ENCODE data around the gene TGFBR3.
"Not testable (repeated sequence)": the region's sequence is repeated elsewhere in the genome, so short reads cannot be mapped to it uniquely, and the experiment has no call there.

TGFBR3 gene

GRCh38 chr1:91883470-91883869 lies 2.5 kb downstream of the TGFBR3 start:
- DNase-seq (ENCODE audit: low read depth), result no peak

GRCh38 chr1:91881280-91881679 lies 4.7 kb downstream of the TGFBR3 start:
- DNase-seq (ENCODE audit: low read depth), result no peak

DNA sequence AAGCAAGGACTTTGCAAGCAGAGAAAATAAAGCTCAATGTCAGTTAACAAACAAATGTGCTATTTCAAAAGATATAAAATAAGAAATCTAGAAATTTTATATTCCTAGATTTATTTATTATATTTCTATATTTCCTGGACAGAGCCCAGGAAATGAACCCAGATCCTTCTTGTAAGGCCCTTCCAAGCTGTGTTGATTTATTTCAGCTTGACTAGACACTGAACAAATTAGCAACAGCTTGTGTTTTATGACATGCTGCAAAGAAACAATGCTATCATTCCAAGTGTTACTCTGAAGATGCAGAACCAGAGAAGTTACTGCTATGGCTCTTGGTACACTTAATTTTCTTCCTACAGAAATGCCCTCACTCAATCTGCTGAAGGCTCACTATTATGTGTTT lies 6.2 kb downstream of the TGFBR3 start:
- no peak for DNase-seq (ENCODE audit: low read depth)

DNA sequence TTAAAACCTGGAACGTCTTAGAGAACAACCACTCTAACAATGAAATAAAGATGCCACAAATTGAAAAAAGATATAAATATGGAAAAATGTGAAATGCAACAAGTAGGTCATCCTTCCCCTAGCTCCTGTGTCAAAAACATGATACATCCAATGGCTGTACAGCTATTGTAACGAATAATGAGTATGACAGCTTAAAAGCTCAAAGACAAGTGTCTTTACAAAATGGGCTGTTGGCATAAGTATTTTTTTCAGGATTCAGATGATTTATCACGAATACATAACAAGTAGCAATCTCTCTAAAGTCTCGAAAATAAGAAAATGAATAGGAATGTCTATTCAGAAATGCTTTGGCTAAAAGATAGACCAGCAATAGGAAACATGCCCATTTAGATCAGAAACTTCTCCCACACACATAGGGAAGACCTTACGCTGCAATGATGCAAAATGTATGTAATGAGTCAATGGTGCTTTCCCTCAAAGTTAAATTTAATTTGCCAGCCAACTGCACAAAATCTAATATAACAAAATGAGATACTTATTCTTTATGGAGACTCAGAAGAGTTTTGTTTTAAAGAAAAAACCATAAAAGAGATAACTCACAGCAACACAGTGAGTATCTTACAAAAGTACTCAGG lies 8.3 kb downstream of the TGFBR3 start:
- no peak for DNase-seq (ENCODE audit: low read depth)

GRCh38 chr1:91876781-91877573 lies 9.0 kb downstream of the TGFBR3 start:
- no peak for DNase-seq (ENCODE audit: low read depth)

GRCh38 chr1:91876040-91876470 lies 9.9 kb downstream of the TGFBR3 start:
- DNase-seq (ENCODE audit: low read depth), result peak; percentile 42

DNA sequence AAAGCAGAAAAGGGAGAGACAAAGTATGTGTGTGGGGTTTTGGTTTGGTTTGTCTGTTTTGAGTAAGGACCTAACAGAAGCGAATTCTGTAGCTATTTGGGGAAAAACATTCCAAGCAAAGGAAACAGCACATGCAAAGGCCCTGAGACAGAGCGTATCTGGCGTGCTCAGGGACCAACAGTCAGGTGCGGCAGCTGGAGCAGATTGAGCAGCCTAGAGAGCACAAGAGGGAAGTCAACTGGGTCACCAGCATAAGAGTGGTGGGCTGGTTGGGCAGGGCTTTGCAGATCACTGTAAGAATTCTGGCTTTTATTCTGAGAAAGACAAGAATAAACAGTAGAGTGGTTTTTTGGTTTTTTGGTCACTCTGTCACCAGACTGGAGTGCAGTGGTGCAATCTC lies 11.8 kb downstream of the TGFBR3 start:
- DNase-seq (ENCODE audit: low read depth), result no peak

DNA sequence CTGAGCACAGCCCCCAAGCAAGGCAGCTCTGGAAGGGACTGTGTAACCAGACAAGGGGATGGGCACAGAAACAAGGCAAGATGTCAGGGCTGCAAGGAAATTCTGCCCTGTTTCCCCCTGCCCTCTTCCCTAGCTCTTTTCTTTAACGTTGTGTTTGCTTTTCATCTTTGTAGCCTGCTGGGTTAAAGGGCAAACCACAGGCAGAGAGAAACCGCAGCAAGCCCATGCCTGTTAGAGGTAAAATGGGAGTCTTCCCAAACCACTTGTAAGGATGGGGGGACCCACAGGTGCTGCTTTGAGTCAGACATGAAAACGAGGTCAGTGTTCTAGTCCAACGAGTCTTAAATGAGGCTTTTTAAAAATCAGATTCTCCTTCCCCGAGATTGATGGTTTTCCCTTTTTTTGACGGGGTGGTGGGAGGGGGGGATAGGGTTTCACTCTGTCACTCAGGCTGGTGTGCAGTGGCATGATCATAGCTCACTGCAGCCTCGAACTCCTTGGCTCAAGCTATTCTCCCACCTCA lies 13.3 kb downstream of the TGFBR3 start:
- no peak for DNase-seq (ENCODE audit: low read depth)

GRCh38 chr1:91872000-91872399 lies 14.0 kb downstream of the TGFBR3 start:
- DNase-seq (ENCODE audit: low read depth), result no peak

GRCh38 chr1:91870322-91870721 lies 15.6 kb downstream of the TGFBR3 start:
- DNase-seq (ENCODE audit: low read depth), result no peak

GRCh38 chr1:91866425-91866824 lies 19.5 kb downstream of the TGFBR3 start:
- no peak for DNase-seq (ENCODE audit: low read depth)

- no peak for DNase-seq (ENCODE audit: low read depth)
These were observed 21.8 kb downstream of the TGFBR3 start for GRCh38 chr1:91864017-91864700.

DNA sequence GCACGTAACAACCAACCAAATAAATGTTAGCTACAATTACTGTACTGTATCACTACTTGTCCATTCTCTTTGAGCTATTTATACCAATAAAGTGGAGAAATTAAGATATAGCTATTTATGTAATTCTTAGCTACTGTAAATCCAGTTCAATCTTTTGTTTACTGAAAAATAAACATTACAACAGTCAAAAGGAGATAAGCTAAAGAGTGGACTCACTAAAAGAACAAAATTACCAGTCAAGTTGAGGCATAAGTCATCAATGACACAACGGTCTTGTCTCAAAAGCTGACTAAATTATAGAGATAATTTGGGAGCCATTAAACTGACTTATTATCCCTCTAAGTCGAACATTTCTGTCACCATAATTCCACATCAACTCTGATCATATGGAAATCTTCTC lies 22.5 kb downstream of the TGFBR3 start:
- no peak for DNase-seq (ENCODE audit: low read depth)

- no peak for DNase-seq (ENCODE audit: low read depth)
These were observed 23.8 kb downstream of the TGFBR3 start for GRCh38 chr1:91862120-91862519.

GRCh38 chr1:91857557-91858239 lies 28.3 kb downstream of the TGFBR3 start:
- no peak for DNase-seq (ENCODE audit: low read depth)

GRCh38 chr1:91856996-91857395 lies 29.0 kb downstream of the TGFBR3 start:
- DNase-seq (ENCODE audit: low read depth), result no peak

DNA sequence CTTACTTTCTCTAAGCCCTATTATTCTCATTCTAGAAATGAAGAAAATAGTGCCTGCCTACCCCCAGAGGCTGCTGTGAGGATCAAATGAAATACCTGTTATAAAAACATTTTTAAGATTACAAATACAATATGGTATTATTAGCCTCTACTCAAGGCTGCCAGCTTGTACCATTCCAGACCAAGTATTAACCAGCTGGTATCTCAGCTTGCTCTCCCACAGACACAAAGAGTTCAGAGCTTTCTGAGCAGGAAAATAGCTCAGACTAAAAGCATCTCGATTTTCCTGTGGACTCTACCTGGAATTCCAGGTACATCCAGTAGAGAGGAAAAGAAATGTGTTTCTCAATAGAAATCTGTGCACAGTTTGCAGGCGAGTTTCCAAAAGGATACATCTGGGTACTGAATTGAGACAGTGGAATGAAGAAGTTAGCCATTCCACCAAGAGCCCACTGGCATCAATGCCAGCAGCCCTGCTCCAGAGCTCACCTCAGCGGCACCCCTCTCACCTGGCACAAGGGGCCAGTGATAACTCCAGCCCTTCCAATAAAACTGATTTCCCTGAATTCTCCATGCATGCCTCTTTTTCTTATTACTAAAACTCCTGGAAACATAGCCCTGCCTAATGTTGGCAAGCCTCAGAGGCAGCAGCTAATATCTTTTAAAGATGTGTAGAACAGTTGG lies 31.0 kb downstream of the TGFBR3 start:
- DNase-seq (ENCODE audit: low read depth), result no peak

DNA sequence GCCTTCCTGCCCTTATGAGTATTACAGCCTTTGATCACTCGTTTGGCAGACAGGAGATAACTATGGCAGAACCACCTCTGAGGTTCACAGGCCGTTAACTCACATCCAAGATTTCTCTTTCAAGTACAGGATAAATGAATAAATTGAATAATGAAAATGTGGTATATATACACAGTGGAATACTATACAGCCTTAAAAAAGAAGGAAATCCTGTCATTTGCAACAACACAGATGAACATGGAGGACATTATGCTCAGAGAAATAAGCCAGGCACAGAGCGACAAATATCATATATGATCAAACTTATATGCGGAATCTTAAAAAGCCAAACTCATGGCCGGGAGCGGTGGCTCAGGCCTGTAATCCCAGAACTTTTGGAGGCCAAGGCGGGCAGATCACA lies 32.6 kb downstream of the TGFBR3 start:
- no peak for DNase-seq (ENCODE audit: low read depth)

GRCh38 chr1:91852011-91852410 lies 33.9 kb downstream of the TGFBR3 start:
- not testable (repeated sequence) for DNase-seq (ENCODE audit: low read depth)

DNA sequence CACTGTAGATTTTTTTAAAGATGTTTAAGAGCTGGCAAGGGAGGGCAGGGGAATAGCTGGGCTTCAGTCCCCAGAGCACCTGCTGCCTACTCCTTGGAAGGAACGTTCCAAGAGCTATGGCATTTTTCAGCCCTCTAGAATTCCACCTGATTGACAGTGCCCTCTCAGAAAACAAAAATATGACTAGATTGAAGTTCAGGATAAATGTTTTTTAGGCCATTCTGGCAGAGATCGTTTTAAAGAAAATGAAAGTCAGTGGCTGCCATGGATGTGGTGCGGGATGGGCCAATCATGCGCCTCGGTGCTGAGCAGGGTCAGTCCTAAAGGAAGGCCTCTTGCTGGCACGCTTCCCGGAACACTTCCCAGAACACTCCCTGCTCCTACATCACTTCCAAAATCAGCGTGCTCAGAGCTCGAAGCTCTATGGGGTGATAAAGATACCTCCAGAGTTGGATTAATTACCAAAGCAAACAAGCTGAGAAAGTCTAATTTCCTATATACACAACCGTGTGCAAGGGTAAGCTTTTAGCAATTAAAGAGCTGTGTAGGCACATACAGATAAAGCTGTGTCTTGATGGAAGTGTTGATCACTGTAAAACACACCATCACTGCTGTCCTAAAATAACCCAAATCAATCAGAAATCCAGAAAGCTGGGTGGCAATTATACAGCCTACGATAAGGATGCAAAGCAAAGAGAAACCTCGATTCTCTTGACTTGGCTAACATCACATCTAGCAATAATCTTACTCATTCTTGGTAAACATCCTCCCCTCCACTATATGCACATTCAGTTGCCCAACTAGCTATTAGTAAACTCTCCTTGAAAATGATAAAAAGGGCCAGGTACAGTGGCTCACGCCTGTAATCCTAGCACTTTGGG lies 34.6 kb downstream of the TGFBR3 start:
- no peak for DNase-seq (ENCODE audit: low read depth)

DNA sequence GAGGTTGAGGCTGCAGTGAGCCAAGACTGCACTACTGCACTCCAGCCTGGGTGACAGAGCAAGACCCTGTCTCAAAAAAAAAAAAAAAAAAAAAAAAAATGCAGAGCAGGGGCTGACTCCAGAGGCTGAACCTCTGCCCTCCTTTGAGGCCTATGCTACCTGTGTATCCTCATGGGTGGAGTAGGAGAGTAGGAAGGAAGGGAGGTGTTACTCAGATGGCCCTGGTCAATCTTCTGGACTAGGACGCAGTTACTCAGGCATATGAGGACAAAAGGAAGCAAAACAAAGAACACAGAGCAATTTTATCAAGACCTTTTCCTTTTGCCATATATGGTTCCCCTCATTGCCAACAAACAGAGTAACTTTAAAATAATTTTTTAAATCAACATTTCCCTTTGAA lies 35.2 kb downstream of the TGFBR3 start:
- no peak for DNase-seq (ENCODE audit: low read depth)

Data from activated T-helper 9 cell treated with anti-CD3 and anti-CD28 coated beads, Interleukin-2, amount 50 U/mL, for 16 hours (primary cell).